HG03196 (cell line): Measurements from ENCODE around the gene OTULINL.

ENCODE experiments used
- ATAC-seq: cut with Tn5 transposase; IDR thresholded peaks from one replicate; pipeline ENCODE4 v1.9.1; 2021; ENCODE audit not compliant: unreplicated experiment

OTULINL gene

GRCh38 chr5:14599476-14600127 lies 18.0 kb downstream of the OTULINL start:
- no peak for ATAC-seq

- no peak for ATAC-seq
Observed at GRCh38 chr5:14600846-14601245, 19.3 kb downstream of the OTULINL start.

GRCh38 chr5:14603141-14603540 lies 21.5 kb downstream of the OTULINL start:
- ATAC-seq, result no peak

- no peak for ATAC-seq
Observed at GRCh38 chr5:14607104-14607503, 25.5 kb downstream of the OTULINL start.

GRCh38 chr5:14608169-14608568 lies 26.6 kb downstream of the OTULINL start:
- no peak for ATAC-seq

- ATAC-seq, result no peak
Observed at GRCh38 chr5:14611737-14612136, 30.1 kb downstream of the OTULINL start.

- ATAC-seq, result no peak
Observed at GRCh38 chr5:14614490-14614889, 32.9 kb downstream of the OTULINL start.

- no peak for ATAC-seq
Observed at GRCh38 chr5:14615365-14615764, 33.8 kb downstream of the OTULINL start.

- ATAC-seq, result no peak
Observed at GRCh38 chr5:14617441-14617840, 35.8 kb downstream of the OTULINL start.

GRCh38 chr5:14627270-14627669 lies 45.7 kb downstream of the OTULINL start:
- ATAC-seq, result no peak

- no peak for ATAC-seq
Observed at GRCh38 chr5:14628346-14628745, 46.8 kb downstream of the OTULINL start.

GRCh38 chr5:14630671-14631070 lies 49.1 kb downstream of the OTULINL start:
- ATAC-seq, result no peak

GRCh38 chr5:14635656-14636055 lies 54.1 kb downstream of the OTULINL start:
- ATAC-seq, result no peak

- no peak for ATAC-seq
Observed at GRCh38 chr5:14640765-14641164, 59.2 kb downstream of the OTULINL start.

GRCh38 chr5:14644623-14645237 lies 63.1 kb downstream of the OTULINL start:
- no peak for ATAC-seq

- ATAC-seq, result no peak
Observed at GRCh38 chr5:14650052-14650451, 68.5 kb downstream of the OTULINL start.

GRCh38 chr5:14655146-14655741 lies 73.7 kb downstream of the OTULINL start:
- no peak for ATAC-seq

GRCh38 chr5:14656898-14657297 lies 75.3 kb downstream of the OTULINL start:
- ATAC-seq, result no peak

GRCh38 chr5:14659821-14660607 lies 78.4 kb downstream of the OTULINL start:
- no peak for ATAC-seq

- ATAC-seq, result no peak
Observed at GRCh38 chr5:14660833-14661232, 79.2 kb downstream of the OTULINL start.
